NCI-H187 (cell line): ENCODE results near the gene HRH1.
"Not testable (repeated sequence)": the region's sequence is repeated elsewhere in the genome, so short reads cannot be mapped to it uniquely, and the experiment has no call there.

ENCODE experiments used
- DNase-seq, 2 experiments: peaks; one replicate each; lab custom pipeline; 2025; lab: John Stamatoyannopoulos, UW

The HRH1 gene

GRCh38 chr3:11143476-11143875 lies 10.8 kb upstream of the HRH1 start:
- no peak for DNase-seq

GRCh38 chr3:11144996-11145395 lies 9.3 kb upstream of the HRH1 start:
- no peak for DNase-seq

GRCh38 chr3:11145888-11146287 lies 8.4 kb upstream of the HRH1 start:
- no peak for DNase-seq

GRCh38 chr3:11146773-11147660 lies 7.3 kb upstream of the HRH1 start:
- DNase-seq = no peak

- no peak for DNase-seq
Observed at GRCh38 chr3:11150256-11150655, 4.0 kb upstream of the HRH1 start.

- no peak for DNase-seq
Observed at GRCh38 chr3:11152301-11152700, 2.0 kb upstream of the HRH1 start.

GRCh38 chr3:11154953-11155325 lies 646 bp downstream of the HRH1 start:
- DNase-seq = no peak

- peak in 1 of 2 experiments; percentile 15 for DNase-seq
Observed at GRCh38 chr3:11155341-11156025, 1.2 kb downstream of the HRH1 start.

- no peak for DNase-seq
Observed at GRCh38 chr3:11156026-11156410, 1.7 kb downstream of the HRH1 start.

GRCh38 chr3:11157421-11157820 lies 3.1 kb downstream of the HRH1 start:
- DNase-seq = no peak

GRCh38 chr3:11159421-11159904 lies 5.2 kb downstream of the HRH1 start:
- DNase-seq = no peak

- no peak for DNase-seq
Observed at GRCh38 chr3:11161666-11162065, 7.4 kb downstream of the HRH1 start.

GRCh38 chr3:11162401-11163345 lies 8.4 kb downstream of the HRH1 start:
- DNase-seq = no peak

- DNase-seq = no peak
Observed at GRCh38 chr3:11164607-11165006, 10.3 kb downstream of the HRH1 start.

- DNase-seq = no peak
Observed at GRCh38 chr3:11165476-11165875, 11.2 kb downstream of the HRH1 start.

- DNase-seq = not testable (repeated sequence)
Observed at GRCh38 chr3:11166807-11167400, 12.6 kb downstream of the HRH1 start.

GRCh38 chr3:11167590-11167989 lies 13.3 kb downstream of the HRH1 start:
- DNase-seq = no peak

GRCh38 chr3:11168406-11168805 lies 14.1 kb downstream of the HRH1 start:
- DNase-seq = no peak

GRCh38 chr3:11168881-11169805 lies 14.8 kb downstream of the HRH1 start:
- DNase-seq = no peak

- no peak for DNase-seq
Observed at GRCh38 chr3:11170052-11170770, 15.9 kb downstream of the HRH1 start.
